Spleen (tissue), 11 donors: ENCODE data around the gene ZDHHC14. TPM values are rescaled to one million over a fixed set of nuclear protein-coding genes. Genes with fewer than 3 reads are reported as not detected.

Experiments used
- DNase-seq: peaks from one replicate; pipeline ENCODE4 v3.0.0-alpha.2; 2020
- H3K27ac ChIP-seq, 8 donors: fragments of 200-600 bp; sonication (generic) in 7 of 8; 1 replicate in 4 of 8; 2 replicates in 4 of 8; pipeline versions ENCODE4 v1.5.0 to v1.8.0; 2016 to 2021; ENCODE audit warnings: inconsistent platforms in 4 of 8, mild to moderate bottlenecking in 4 of 8, moderate library complexity in 1 of 8
- H3K27me3 ChIP-seq, 7 donors: fragments of 200-600 bp; sonication (generic) in 6 of 7; replicated peaks in 1 of 7; 1 replicate in 4 of 7; 2 replicates in 3 of 7; pipeline versions ENCODE4 v1.5.0 to v1.8.0; 2016 to 2021; ENCODE audit warnings: inconsistent platforms in 3 of 7, mild to moderate bottlenecking in 1 of 7
- H3K36me3 ChIP-seq, 6 donors: fragments of 200-600 bp; sonication (generic) in 5 of 6; 1 replicate in 4 of 6; 2 replicates in 2 of 6; pipeline versions ENCODE4 v1.5.0 to v1.8.0; 2016 to 2021; ENCODE audit warnings: inconsistent platforms in 2 of 6
- H3K4me1 ChIP-seq, 6 donors: fragments of 200-600 bp; sonication (generic) in 5 of 6; 1 replicate in 3 of 6; 2 replicates in 3 of 6; pipeline versions ENCODE4 v1.5.0 to v1.8.0; 2016 to 2021; ENCODE audit warnings: inconsistent platforms in 3 of 6
- H3K4me3 ChIP-seq, 8 donors: fragments of 200-600 bp; sonication (generic) in 7 of 8; 1 replicate in 4 of 8; 2 replicates in 4 of 8; pipeline versions ENCODE4 v1.5.0 to v1.8.0; 2016 to 2021; ENCODE audit warnings: inconsistent platforms in 4 of 8, mild to moderate bottlenecking in 4 of 8, moderate library complexity in 2 of 8
- H3K9me3 ChIP-seq, 8 donors: fragments of 200-600 bp; sonication (generic) in 7 of 8; 1 replicate in 4 of 8; 2 replicates in 4 of 8; pipeline versions ENCODE4 v1.5.0 to v1.8.0; 2016 to 2021; ENCODE audit warnings: inconsistent platforms in 4 of 8
- POLR2A ChIP-seq, 3 donors: fragments of 450-650 bp; IDR thresholded peaks; one replicate each; pipeline ENCODE4 v1.5.1; 2017; ENCODE audit warnings: antibody characterized with exemption in 3 of 3, mild to moderate bottlenecking in 1 of 3
- POLR2AphosphoS5 ChIP-seq, 3 donors: sonication (generic); formaldehyde crosslinking; IDR thresholded peaks; one replicate each; pipeline ENCODE4 v1.5.1; 2017; ENCODE audit warnings: antibody characterized with exemption in 3 of 3
- WGBS, 5 donors: extraction: QIAGEN DNeasy Blood & Tissue Kit in 3 of 5; methylation state at CpG; one replicate each; pipeline versions ENCODE4 v1.1.5 to v1.1.7; 2013 to 2018; 5-methylcytosine and 5-hydroxymethylcytosine counted together
- intact Hi-C: fragments of 100-400 bp; cut with DNase I; formaldehyde crosslinking; loops from one replicate; pipeline ENCODE4 v1.15.0; 2023; ENCODE audit warnings: low total_unique reads
- polyA plus RNA-seq, 3 donors: library from polyadenylated mRNA; stranded (reverse); fragments of 200-250 nt; gene quantifications; one replicate each; pipeline ENCODE4 v1.2.1, GENCODE V29; 2013
- total RNA-seq, 7 donors: library from RNA; depleted of rRNA in 3 of 7; stranded (reverse); fragments of >200 nt in 3 of 7; fragmentation: NEBNext Ultra II Directional in 4 of 7; extraction: Animal tissue kit (Norgen Biotek cat#: 25700) in 4 of 7; gene quantifications; one replicate each; pipeline versions ENCODE4 v1.1.0 to v1.2.1, GENCODE V29; 2016 to 2021
- TF ChIP-seq, protein P1 (sequence below), 11 experiments: fragments of 200-600 bp in 7 of 11; fragments of 450-650 bp in 4 of 11; sonication (generic) in 4 of 11; IDR thresholded peaks in 8 of 11; conservative IDR thresholded peaks in 3 of 11; 1 replicate in 7 of 11; 2 replicates in 4 of 11; pipeline versions ENCODE4 v1.4.0 to v1.8.0; 2016 to 2021; ENCODE audit warnings: antibody characterized with exemption in 11 of 11, inconsistent platforms in 4 of 11, mild to moderate bottlenecking in 1 of 11
- donor health status: healthy with polysubstance abuse.
- donor health status: DM: no; HTN: no; CAD: no; lungs with moderate emphysema.
- donor health status: DM: no; HTN: no; CAD: no.
- donor health status: Bipolar disorder and iron deficiency.
- donor health status: healthy.
- donor health status: DM: no; HTN: no; CAD: no.
- donor health status: DM: yes; HTN: yes; CAD: no.

ZDHHC14 gene
- total and polyA plus RNA-seq, 10 donors: 7.8 to 18.2 (median 11.7) TPM

DNA sequence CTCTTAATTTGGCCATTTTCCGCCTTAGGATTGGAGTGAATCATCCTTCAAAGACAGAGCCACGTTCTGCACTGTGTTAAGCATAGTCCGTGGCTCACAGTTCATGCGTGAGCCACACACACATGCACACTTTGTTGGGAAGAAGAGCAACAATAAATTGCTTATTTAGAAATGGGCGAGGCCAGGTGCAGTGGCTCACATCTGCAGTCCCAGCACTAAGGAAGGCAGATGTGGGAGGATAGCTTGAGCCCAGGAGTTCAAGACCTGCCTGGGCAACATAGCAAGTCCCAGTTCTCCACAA lies 131.3 kb downstream of the ZDHHC14 start:
- Histone ChIP-seq H3K4me1 (peaks cover 0 to 27% (median 12%) of the 10 kb centered on the region in 6 donors), H3K4me3 (no peak overlapping the region), H3K27me3 (no peaks in the 10 kb centered on the region), H3K36me3 (no peaks in the 10 kb centered on the region), H3K27ac (no peak overlapping the region), H3K9me3 (no peaks in the 10 kb centered on the region)
- DNase-seq: no peak
- TF ChIP-seq POLR2A (IDR thresholded peaks at IDR 0.05) (no peak), POLR2AphosphoS5 (IDR thresholded peaks at IDR 0.05) (no peak)
- TF ChIP-seq, protein P1, sequence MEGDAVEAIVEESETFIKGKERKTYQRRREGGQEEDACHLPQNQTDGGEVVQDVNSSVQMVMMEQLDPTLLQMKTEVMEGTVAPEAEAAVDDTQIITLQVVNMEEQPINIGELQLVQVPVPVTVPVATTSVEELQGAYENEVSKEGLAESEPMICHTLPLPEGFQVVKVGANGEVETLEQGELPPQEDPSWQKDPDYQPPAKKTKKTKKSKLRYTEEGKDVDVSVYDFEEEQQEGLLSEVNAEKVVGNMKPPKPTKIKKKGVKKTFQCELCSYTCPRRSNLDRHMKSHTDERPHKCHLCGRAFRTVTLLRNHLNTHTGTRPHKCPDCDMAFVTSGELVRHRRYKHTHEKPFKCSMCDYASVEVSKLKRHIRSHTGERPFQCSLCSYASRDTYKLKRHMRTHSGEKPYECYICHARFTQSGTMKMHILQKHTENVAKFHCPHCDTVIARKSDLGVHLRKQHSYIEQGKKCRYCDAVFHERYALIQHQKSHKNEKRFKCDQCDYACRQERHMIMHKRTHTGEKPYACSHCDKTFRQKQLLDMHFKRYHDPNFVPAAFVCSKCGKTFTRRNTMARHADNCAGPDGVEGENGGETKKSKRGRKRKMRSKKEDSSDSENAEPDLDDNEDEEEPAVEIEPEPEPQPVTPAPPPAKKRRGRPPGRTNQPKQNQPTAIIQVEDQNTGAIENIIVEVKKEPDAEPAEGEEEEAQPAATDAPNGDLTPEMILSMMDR (IDR thresholded peaks at IDR 0.05 in 8 of 11, conservative IDR thresholded peaks at IDR 0.05 in 3 of 11): no peak
- intact Hi-C loops: no loop called here
- 91 to 94% (median 91%) methylated on average over 5 of the region's 5 CpGs for WGBS, 5 donors

- no peak for DNase-seq
- WGBS, 5 donors: 82 to 92% (median 89%) methylated on average over 9 of the region's 9 CpGs
- peaks cover 0 to 27% (median 12%) of the 10 kb centered on the region in 6 donors for H3K4me1 ChIP-seq
- peak overlapping the region in 1 of 8 donors; percentile 72 for H3K27ac ChIP-seq
- no peaks in the 10 kb centered on the region for H3K9me3 ChIP-seq
- intact Hi-C loops: no loop called here
- no peak overlapping the region for H3K4me3 ChIP-seq
- TF ChIP-seq POLR2AphosphoS5 (IDR thresholded peaks at IDR 0.05) (no peak), POLR2A (IDR thresholded peaks at IDR 0.05) (no peak)
- TF ChIP-seq, protein P1 (IDR thresholded peaks at IDR 0.05 in 8 of 11, conservative IDR thresholded peaks at IDR 0.05 in 3 of 11): no peak
- no peaks in the 10 kb centered on the region for H3K36me3 ChIP-seq
- H3K27me3 ChIP-seq: no peaks in the 10 kb centered on the region
Observed at GRCh38 chr6:157513004-157513603, 132.1 kb downstream of the ZDHHC14 start.

GRCh38 chr6:157513619-157514485 lies 132.9 kb downstream of the ZDHHC14 start:
- Histone ChIP-seq H3K36me3 (no peaks in the 10 kb centered on the region), H3K4me1 (peaks cover 0 to 27% (median 12%) of the 10 kb centered on the region in 6 donors), H3K9me3 (no peaks in the 10 kb centered on the region), H3K27me3 (no peaks in the 10 kb centered on the region), H3K27ac (peak overlapping the region in 7 of 8 donors; percentile 22 to 72 (median 58)), H3K4me3 (no peak overlapping the region)
- TF ChIP-seq POLR2AphosphoS5 (IDR thresholded peaks at IDR 0.05) (peak in 2 of 3 donors; percentile 29 to 44), POLR2A (IDR thresholded peaks at IDR 0.05) (no peak)
- no peak for DNase-seq
- 79 to 89% (median 88%) methylated on average over 13 of the region's 13 CpGs for WGBS, 5 donors
- intact Hi-C loops: no loop called here

DNA sequence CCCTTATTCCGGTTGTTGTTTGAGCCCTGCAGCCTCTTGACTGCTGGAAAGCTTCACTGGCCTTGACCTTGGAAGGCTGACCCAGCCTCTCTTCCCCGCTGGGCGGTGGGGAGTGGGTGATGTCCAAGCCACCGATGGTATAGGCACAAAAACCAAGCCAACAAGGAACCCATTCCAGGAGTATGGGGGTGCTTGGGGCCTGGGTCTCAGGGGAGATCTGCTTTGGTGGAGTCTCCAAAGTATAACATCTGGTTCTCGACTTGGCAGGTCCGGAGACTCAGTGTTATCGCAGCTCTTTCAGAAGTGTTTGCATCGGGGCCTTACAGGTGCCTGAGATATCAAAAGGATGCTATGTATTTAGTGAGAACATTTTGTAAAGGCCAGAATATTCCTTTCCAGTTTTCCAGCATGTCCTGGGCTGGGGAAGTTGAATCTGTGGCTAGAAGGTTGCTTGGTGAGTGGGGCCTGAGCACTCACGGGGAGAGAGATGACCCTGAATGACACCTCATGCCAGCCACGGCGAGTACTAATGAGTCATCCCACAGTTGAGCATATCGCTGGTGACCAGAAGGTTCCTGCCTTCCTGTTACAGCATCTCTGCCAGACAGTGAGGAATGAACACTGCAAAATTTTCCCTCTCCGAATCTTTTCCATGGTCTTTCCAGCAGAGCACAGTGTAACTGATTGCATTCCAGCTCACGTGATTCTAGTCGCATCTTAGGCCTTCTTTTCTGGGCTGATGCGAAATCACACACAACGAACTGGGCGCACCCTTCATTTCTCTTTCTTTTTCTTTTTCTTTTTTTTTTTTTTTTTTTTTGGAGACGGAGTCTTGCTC lies 133.9 kb downstream of the ZDHHC14 start:
- intact Hi-C loops: no loop called here
- no peaks in the 10 kb centered on the region for H3K9me3 ChIP-seq
- WGBS, 5 donors: 58 to 72% (median 62%) methylated on average over 19 of the region's 19 CpGs
- H3K4me3 ChIP-seq: no peak overlapping the region
- TF ChIP-seq POLR2AphosphoS5 (IDR thresholded peaks at IDR 0.05) (peak in 2 of 3 donors; percentile 61 to 87), POLR2A (IDR thresholded peaks at IDR 0.05) (no peak)
- TF ChIP-seq, protein P1 (IDR thresholded peaks at IDR 0.05 in 8 of 11, conservative IDR thresholded peaks at IDR 0.05 in 3 of 11): no peak
- H3K36me3 ChIP-seq: no peaks in the 10 kb centered on the region
- H3K27me3 ChIP-seq: no peaks in the 10 kb centered on the region
- DNase-seq: no peak
- peaks cover 0 to 27% (median 12%) of the 10 kb centered on the region in 6 donors for H3K4me1 ChIP-seq
- H3K27ac ChIP-seq: peak overlapping the region in 7 of 8 donors; percentile 22 to 72 (median 58)
